ENCODE results near the gene HES7.

DNA sequence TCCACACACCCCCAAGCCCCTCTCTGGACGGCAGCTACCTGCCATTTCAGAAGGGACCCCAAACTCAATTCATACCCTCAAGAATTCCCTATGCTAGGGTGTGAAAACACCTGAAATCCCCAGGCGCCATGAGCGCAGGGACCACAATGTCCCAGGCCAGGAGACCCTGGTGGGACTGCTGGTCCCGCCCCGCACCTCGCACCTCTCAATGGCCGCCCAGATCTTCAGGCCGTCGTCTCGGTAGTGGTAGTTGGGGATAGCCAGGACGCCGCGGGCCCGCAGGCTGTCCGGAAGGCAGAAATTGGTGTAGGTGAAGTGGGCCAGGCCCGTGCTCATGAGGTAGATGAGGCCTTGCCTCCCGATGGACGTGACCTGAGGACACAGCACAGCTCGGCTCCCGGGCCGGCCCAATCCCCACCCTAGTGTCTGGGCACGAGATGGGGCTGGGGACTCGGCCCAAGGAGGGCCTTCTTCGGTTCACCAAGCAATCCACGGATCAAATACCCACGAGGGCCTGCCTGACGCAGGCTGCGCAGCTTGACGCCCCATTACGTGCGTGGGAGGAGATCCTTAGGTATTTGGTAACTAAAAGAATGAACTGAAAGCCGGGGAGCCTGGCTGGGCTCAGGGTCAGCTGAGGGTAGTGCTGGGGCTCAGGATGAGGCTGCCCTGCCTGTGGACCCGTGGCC lies 14.8 kb downstream of the HES7 start:
- TF ChIP-seq, protein P1, sequence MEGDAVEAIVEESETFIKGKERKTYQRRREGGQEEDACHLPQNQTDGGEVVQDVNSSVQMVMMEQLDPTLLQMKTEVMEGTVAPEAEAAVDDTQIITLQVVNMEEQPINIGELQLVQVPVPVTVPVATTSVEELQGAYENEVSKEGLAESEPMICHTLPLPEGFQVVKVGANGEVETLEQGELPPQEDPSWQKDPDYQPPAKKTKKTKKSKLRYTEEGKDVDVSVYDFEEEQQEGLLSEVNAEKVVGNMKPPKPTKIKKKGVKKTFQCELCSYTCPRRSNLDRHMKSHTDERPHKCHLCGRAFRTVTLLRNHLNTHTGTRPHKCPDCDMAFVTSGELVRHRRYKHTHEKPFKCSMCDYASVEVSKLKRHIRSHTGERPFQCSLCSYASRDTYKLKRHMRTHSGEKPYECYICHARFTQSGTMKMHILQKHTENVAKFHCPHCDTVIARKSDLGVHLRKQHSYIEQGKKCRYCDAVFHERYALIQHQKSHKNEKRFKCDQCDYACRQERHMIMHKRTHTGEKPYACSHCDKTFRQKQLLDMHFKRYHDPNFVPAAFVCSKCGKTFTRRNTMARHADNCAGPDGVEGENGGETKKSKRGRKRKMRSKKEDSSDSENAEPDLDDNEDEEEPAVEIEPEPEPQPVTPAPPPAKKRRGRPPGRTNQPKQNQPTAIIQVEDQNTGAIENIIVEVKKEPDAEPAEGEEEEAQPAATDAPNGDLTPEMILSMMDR (IDR thresholded peaks at IDR 0.05), result no peak
- no peak for TF ChIP-seq POLR2A (IDR thresholded peaks at IDR 0.05)
- TF ChIP-seq POLR2AphosphoS5 (IDR thresholded peaks at IDR 0.05), result no peak
- TF ChIP-seq EP300 (IDR thresholded peaks at IDR 0.05), result no peak

Data from sigmoid colon (tissue), 4 donors.